ENCODE results near the gene SCN8A.

The SCN8A gene

GRCh38 chr12:51841727-51842126 is 250.7 kb downstream of the SCN8A start:
- TF ChIP-seq CTCF (IDR thresholded peaks at IDR 0.05; ENCODE audit: borderline replicate concordance, insufficient read depth, low read depth, low read length): no peak

GRCh38 chr12:51844854-51845253 is 253.8 kb downstream of the SCN8A start:
- TF ChIP-seq CTCF (IDR thresholded peaks at IDR 0.05; ENCODE audit: borderline replicate concordance, insufficient read depth, low read depth, low read length): no peak
- H3K4me3 ChIP-seq (ENCODE audit: low read depth, low read length): no peak overlapping the region

More at GRCh38 chr12:51841727-51842126, 250.7 kb downstream of the SCN8A start:
- no peak overlapping the region for H3K4me3 ChIP-seq (ENCODE audit: low read depth, low read length)

- no peak overlapping the region for H3K4me3 ChIP-seq (ENCODE audit: low read depth, low read length)
- no peak for TF ChIP-seq CTCF (IDR thresholded peaks at IDR 0.05; ENCODE audit: borderline replicate concordance, insufficient read depth, low read depth, low read length)
Measured at GRCh38 chr12:51845482-51845881, 254.4 kb downstream of the SCN8A start.

GRCh38 chr12:51846271-51846691 is 255.2 kb downstream of the SCN8A start:
- TF ChIP-seq CTCF (IDR thresholded peaks at IDR 0.05; ENCODE audit: borderline replicate concordance, insufficient read depth, low read depth, low read length): no peak
- no peak overlapping the region for H3K4me3 ChIP-seq (ENCODE audit: low read depth, low read length)

- no peak for TF ChIP-seq CTCF (IDR thresholded peaks at IDR 0.05; ENCODE audit: borderline replicate concordance, insufficient read depth, low read depth, low read length)
- H3K4me3 ChIP-seq (ENCODE audit: low read depth, low read length): no peak overlapping the region
Measured at GRCh38 chr12:51846911-51847642, 256.0 kb downstream of the SCN8A start.

- no peak overlapping the region for H3K4me3 ChIP-seq (ENCODE audit: low read depth, low read length)
- no peak for TF ChIP-seq CTCF (IDR thresholded peaks at IDR 0.05; ENCODE audit: borderline replicate concordance, insufficient read depth, low read depth, low read length)
Measured at GRCh38 chr12:51847643-51848325, 256.8 kb downstream of the SCN8A start.

- no peak for TF ChIP-seq CTCF (IDR thresholded peaks at IDR 0.05; ENCODE audit: borderline replicate concordance, insufficient read depth, low read depth, low read length)
- H3K4me3 ChIP-seq (ENCODE audit: low read depth, low read length): no peak within 1 kb of the TSS
Measured at GRCh38 chr12:51848326-51848727, 257.3 kb downstream of the SCN8A start, which contains the start of gene FIGNL2. FIGNL2 (minus strand) TSS chr12:51848718; CDS start chr12:51822413, 26,305 bp downstream.
